ENCODE data around the gene TRAF3IP1. TPM values are rescaled to one million over a fixed set of nuclear protein-coding genes. Genes with fewer than 3 reads are reported as not detected.
"Not testable (repeated sequence)": the region's sequence is repeated elsewhere in the genome, so short reads cannot be mapped to it uniquely, and the experiment has no call there.

TRAF3IP1 gene
- 10 to 100 TPM; 14.2 to 16.3 TPM for total RNA-seq

GRCh38 chr2:238320246-238320647, at the start of gene TRAF3IP1:
Gene TRAF3IP1 (plus strand): TSS chr2:238320518. CDS start chr2:238320663, 145 bp downstream.
- ChIA-PET CTCF (no interaction called here), POLR2A (no interaction called here)

- ChIA-PET CTCF (no interaction called here), POLR2A (no interaction called here)
Measured at GRCh38 chr2:238270606-238271005, 49.7 kb upstream of the TRAF3IP1 start.

GRCh38 chr2:238271061-238271554, 49.2 kb upstream of the TRAF3IP1 start:
- ChIA-PET CTCF (no interaction called here), POLR2A (no interaction called here)

GRCh38 chr2:238271686-238272085, 48.6 kb upstream of the TRAF3IP1 start:
- POLR2A ChIA-PET, CTCF ChIA-PET: not testable (repeated sequence)

- CTCF ChIA-PET, result no interaction called here
- POLR2A ChIA-PET, result no interaction called here
Measured at GRCh38 chr2:238272156-238272555, 48.2 kb upstream of the TRAF3IP1 start.

- POLR2A ChIA-PET, CTCF ChIA-PET: not testable (repeated sequence)
Measured at GRCh38 chr2:238273433-238273832, 46.9 kb upstream of the TRAF3IP1 start.

- POLR2A ChIA-PET, result no interaction called here
- CTCF ChIA-PET, result interaction anchor here (1.3 kb wide), 1 partner anchor 11 kb away, joined by 4 read pairs; no protein-coding TSS in a partner anchor
Measured at GRCh38 chr2:238274152-238274865, 46.0 kb upstream of the TRAF3IP1 start.

- CTCF ChIA-PET, result no interaction called here
Measured at GRCh38 chr2:238277695-238278094, 42.6 kb upstream of the TRAF3IP1 start.

GRCh38 chr2:238278626-238279323, 41.5 kb upstream of the TRAF3IP1 start:
- ChIA-PET POLR2A (no interaction called here), CTCF (no interaction called here)

More at GRCh38 chr2:238277695-238278094, 42.6 kb upstream of the TRAF3IP1 start:
- POLR2A ChIA-PET, result no interaction called here

- ChIA-PET POLR2A (no interaction called here), CTCF (no interaction called here)
Measured at GRCh38 chr2:238279324-238279682, 41.0 kb upstream of the TRAF3IP1 start.

GRCh38 chr2:238280083-238280825, 40.1 kb upstream of the TRAF3IP1 start:
- CTCF ChIA-PET, result no interaction called here
- POLR2A ChIA-PET, result interaction anchor here (1.0 kb wide), 1 partner anchor 8 kb away, joined by 3 read pairs; the partner anchor contains the start of gene PER2

GRCh38 chr2:238281826-238282480, 38.4 kb upstream of the TRAF3IP1 start:
- POLR2A ChIA-PET, result no interaction called here
- CTCF ChIA-PET, result no interaction called here

- POLR2A ChIA-PET, result no interaction called here
- CTCF ChIA-PET, result no interaction called here
Measured at GRCh38 chr2:238282861-238283738, 37.2 kb upstream of the TRAF3IP1 start.

GRCh38 chr2:238284802-238285515, 35.4 kb upstream of the TRAF3IP1 start:
- POLR2A ChIA-PET, result no interaction called here

GRCh38 chr2:238285653-238286082, 34.6 kb upstream of the TRAF3IP1 start:
- POLR2A ChIA-PET, result no interaction called here
- CTCF ChIA-PET, result interaction anchor here (1.4 kb wide), 1 partner anchor 23 kb away, joined by 3 read pairs; no protein-coding TSS in a partner anchor

More at GRCh38 chr2:238284802-238285515, 35.4 kb upstream of the TRAF3IP1 start:
- CTCF ChIA-PET, result interaction anchor here (1.0 kb wide), 1 partner anchor 30 kb away, joined by 4 read pairs; no protein-coding TSS in a partner anchor

GRCh38 chr2:238286095-238286494, 34.2 kb upstream of the TRAF3IP1 start:
- POLR2A ChIA-PET, result no interaction called here
- CTCF ChIA-PET, result interaction anchor here (1.4 kb wide), 1 partner anchor 23 kb away, joined by 3 read pairs; no protein-coding TSS in a partner anchor

- POLR2A ChIA-PET, result no interaction called here
- CTCF ChIA-PET, result interaction anchor here (1.4 kb wide), 1 partner anchor 24 kb away, joined by 3 read pairs; no protein-coding TSS in a partner anchor
Measured at GRCh38 chr2:238286551-238286950, 33.8 kb upstream of the TRAF3IP1 start.
